Hepatocyte (in vitro differentiated cells): ENCODE measurements around the gene GLI3.

Source experiments
- CTCF ChIP-seq: fragments of 200-600 bp; sonication (generic); IDR thresholded peaks from 2 replicates; pipeline ENCODE4 v1.5.1; 2016; ENCODE audit warnings: antibody characterized with exemption, mild to moderate bottlenecking; ENCODE audit not compliant: poor library complexity
- EZH2 ChIP-seq: fragments of 200-600 bp; sonication (generic); IDR thresholded peaks from 2 replicates; pipeline ENCODE4 v1.6.1; 2016; ENCODE audit warnings: antibody characterized with exemption, mild to moderate bottlenecking, borderline replicate concordance
- EZH2phosphoT487 ChIP-seq: fragments of 200-600 bp; sonication (generic); IDR thresholded peaks from one replicate; pipeline ENCODE4 v1.6.1; 2018; ENCODE audit warnings: antibody characterized with exemption, mild to moderate bottlenecking, low read depth, moderate library complexity; ENCODE audit not compliant: unreplicated experiment, severe bottlenecking

- TF ChIP-seq CTCF: no peak
- no peak for TF ChIP-seq EZH2
- no peak for TF ChIP-seq EZH2phosphoT487
Observed at GRCh38 chr7:41992881-41993867, 243.8 kb downstream of the GLI3 start.
